Stimulated activated CD4-positive, alpha-beta T cell treated with anti-CD3 and anti-CD28 coated beads, TNF-alpha, amount 100 ng/mL, for 48 hours (primary cell): ENCODE measurements around the gene ATP11A.
"Not testable (repeated sequence)": the region's sequence is repeated elsewhere in the genome, so short reads cannot be mapped to it uniquely, and the experiment has no call there.

Experiments used
- DNase-seq, 3 donors: peaks; one replicate each; pipeline ENCODE4 v3.0.0-alpha.2; 2020; ENCODE audit warnings: low read depth in 3 of 3

ATP11A gene

DNA sequence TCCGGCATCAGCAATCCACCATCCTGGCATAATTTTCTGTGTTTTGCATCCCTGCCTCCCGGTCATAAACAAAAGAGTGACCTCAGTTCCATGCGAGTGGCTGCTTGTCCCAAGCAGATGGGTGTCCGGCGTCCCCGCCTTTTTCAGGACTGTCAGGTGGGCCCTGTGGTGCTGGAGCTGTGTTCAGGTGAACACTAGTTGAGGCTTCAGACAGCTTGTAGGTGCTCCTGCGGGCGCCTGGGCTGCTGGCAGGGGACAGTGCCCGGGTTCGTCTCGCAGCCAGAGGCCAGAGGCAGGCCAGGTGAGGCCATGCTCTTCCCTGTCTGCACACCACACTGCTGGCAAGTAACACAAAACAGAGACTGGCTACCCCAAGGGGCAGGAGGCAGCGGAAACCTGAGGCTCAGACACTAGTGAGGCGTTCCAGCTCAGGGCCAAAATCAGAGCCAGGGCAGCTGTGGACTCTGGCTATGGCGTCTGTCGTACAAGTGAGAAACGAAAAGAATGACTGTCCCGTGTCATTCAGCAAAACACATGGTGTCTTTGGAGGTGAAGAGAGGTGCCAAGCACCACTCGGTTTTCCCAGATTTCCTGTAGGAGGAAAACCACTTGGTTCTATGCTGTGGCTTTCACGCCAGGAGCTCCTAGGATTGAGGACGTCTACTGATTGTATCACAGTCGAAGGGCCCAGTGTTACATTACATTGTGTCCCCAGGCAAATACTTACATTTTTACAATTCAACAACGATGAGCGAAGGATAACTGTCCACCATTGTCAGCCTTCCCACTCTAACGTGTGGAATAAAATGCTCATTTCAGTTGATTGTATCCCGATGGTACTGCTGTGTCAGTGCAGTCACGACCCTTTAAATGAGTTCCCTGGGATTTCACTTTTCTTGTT is 104.0 kb downstream of the ATP11A start:
- no peak for DNase-seq

- DNase-seq, result no peak
These were observed 105.4 kb downstream of the ATP11A start for GRCh38 chr13:112795277-112795676.

DNA sequence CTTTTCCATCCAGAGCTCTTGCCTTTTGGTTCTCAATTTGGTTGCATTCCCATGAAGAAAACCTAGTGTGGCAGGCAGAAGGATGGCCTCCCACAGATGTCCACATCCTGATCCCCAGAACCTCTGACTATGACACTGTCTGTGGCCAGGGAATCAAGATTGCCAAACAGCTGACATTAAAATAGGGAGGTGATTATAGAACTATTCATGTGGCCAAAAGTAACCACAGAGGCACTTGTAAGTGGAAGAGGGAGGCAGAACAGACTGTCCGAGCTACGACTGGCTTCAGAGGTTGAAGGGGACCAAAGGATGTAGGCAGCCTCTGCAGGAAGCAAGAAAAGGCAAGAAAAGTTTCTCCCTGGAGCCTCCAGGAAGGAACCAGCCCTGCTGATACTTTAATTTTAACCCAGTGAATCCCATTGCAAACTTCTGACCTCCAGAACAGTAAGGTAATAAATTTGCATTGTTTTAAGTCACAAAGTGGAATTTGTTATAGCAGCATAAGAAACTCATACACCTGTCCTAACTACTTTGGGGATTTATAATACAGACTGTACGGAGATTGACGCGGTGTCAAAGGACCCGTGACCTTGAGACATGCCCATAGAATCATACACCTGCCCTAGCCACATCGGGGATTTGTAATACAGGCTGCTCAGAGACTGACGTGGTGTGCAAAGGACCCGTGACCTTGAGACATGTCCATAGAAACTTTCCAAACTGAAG is 106.5 kb downstream of the ATP11A start:
- DNase-seq, result no peak

- DNase-seq, result no peak
These were observed 109.6 kb downstream of the ATP11A start for GRCh38 chr13:112799394-112799793.

DNA sequence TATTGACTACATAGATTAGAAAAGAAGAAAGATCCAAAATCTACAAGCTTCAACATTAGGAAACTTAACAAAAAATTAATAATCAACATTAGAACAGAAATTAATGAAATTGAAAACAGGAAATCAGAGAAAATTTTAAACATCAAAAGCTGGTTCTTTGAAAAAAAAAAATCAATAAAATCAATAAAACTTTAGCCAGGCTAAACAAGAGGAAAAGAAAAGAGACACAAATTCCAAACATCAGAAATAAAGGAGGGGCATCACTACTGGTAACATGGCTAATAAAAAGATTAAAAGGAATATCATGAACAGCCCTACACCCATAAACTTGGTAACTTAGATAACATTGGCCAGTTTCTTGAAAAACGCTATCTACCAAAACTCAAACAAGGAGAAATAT is 110.2 kb downstream of the ATP11A start:
- no peak for DNase-seq

DNA sequence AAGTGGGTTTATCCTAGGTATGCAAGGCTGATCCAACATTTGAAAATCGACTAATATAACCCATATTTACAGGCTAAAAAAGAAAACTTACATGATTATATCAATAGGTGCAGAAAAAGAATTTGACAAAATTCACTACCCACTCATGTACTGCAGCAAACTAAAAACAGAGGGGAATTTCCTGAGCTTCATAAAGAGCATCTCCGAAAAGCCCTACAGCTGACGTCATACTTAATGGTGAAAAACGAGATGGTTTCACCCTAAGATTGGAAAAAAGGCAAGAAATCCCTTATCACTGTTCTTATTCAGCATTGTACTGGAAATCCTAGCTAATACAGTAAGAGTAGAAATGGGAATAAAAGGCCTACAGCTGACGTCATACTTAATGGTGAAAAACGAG is 111.0 kb downstream of the ATP11A start:
- DNase-seq, result not testable (repeated sequence)

GRCh38 chr13:112802802-112803195 is 113.0 kb downstream of the ATP11A start:
- no peak for DNase-seq

GRCh38 chr13:112803422-112803821 is 113.6 kb downstream of the ATP11A start:
- no peak for DNase-seq

GRCh38 chr13:112804374-112804773 is 114.5 kb downstream of the ATP11A start:
- DNase-seq, result no peak

- DNase-seq, result no peak
These were observed 117.2 kb downstream of the ATP11A start for GRCh38 chr13:112806739-112807652.

GRCh38 chr13:112807653-112808376 is 118.0 kb downstream of the ATP11A start:
- no peak for DNase-seq

GRCh38 chr13:112808377-112809140 is 118.7 kb downstream of the ATP11A start:
- no peak for DNase-seq

DNA sequence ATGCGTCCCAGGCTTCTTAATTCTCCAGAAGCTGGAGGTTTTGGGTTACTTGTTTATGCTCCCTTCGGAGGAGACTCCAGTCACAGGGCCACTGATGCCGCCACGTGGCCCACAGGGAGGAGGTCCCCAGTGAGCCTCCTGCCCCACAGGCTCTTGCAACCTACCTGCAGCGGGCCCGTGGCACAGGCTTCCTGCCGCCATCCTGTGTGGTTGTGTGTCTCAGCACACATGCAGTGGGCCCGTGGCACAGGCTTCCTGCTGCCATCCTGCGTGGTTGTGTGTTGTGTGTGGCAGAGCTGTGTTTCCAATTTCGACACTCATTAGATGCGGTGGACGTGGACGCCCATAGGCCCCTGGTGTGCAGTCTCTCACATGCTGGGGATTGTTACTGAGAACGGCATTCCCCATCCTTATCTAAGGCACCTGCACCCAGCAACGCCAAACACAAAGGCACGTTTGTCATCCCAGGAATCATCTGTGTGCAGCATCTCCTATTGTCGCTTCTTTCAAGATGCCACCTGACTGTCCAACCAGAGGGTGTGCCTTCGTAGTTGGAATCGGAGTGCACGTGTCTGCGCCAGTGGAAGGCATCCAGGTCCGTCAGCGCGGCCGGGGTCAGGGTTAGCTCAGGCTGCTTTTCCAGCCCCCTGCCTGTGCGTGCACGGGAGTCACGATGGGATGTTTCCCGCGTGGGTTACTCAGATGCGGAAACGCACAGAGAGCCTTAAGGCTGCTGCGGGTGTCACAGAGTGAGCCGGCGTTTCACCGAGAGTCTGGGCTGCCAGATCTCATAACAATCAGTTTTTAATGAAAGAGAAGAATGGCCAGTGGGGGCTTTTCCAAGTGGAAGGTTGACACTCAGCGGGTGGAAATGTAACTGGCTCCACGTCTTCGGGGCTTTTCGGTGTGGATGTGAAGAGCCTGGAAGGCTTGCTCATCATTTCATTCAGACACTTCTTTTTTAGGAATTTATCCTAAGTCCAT is 119.8 kb downstream of the ATP11A start:
- no peak for DNase-seq

DNA sequence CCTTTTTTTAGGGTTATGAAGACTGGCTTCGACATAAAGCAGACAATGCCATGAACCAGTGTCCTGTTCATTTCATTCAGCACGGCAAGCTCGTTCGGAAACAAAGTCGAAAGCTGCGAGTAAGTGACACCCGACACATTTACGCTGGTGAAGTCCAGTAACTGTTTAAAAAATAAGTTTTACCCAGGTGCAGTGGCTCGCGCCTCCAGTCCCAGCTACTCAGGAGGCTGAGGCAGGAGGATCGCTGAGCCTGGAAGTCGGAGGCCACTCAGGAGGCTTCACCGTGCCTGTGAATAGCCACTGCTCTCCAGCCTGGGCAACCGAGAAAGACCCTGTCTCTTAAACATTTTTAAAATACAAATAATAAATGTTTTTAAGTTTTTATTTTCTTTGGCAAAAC is 120.8 kb downstream of the ATP11A start:
- DNase-seq, result no peak

GRCh38 chr13:112812306-112813055 is 122.6 kb downstream of the ATP11A start:
- DNase-seq, result no peak

DNA sequence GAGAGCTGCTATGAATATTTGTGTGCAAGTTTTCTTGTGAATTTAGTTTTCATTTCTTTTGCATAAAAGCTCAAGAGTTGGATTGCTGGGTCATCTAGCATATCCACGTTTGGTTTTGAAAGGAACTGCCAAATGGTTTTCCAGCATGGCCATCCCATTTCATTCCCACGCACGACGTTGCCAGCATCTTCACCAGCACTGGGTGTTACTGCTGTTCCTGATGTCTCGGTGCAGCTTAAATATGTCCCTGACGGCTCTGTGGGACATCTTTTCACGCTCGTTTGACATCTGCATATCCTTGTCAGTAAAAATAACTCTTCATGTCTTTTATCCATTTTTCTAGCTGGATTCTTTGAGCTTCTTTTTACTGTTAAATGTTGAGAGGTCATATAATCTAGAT is 123.7 kb downstream of the ATP11A start:
- no peak for DNase-seq

GRCh38 chr13:112814905-112815585 is 125.2 kb downstream of the ATP11A start:
- no peak for DNase-seq

DNA sequence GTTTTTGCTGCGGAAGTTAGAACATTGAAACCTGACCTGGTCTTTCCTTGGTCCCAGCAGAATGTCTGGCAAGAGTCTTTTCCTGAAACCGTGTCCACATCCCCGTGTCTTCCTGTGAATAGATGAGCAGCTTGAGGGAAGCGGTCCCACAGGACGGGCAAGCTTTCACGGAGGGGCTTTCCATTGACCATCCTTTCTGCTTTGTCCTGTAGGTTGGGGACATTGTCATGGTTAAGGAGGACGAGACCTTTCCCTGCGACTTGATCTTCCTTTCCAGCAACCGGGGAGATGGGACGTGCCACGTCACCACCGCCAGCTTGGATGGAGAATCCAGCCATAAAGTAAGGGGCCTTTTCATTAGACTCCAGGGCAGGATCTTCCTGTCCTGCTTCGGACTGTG is 126.0 kb downstream of the ATP11A start:
- no peak for DNase-seq
